Effector memory CD8-positive, alpha-beta T cell (primary cell): ENCODE data around the gene IL31RA.

Source experiments
- ATAC-seq: fragments of 150-1000 bp; cut with Tn5 transposase; replicated peaks from 2 replicates; pipeline ENCODE4 v1.10.0; 2021; ENCODE audit warnings: mild to moderate bottlenecking, moderate library complexity
- DNase-seq, 3 experiments: peaks; one replicate each; pipeline ENCODE4 v3.0.0; 2021
- H3K27ac Mint-ChIP-seq, 2 donors: one replicate each; pipeline ENCODE4 v1.8.0; 2022; ENCODE audit warnings: mild to moderate bottlenecking in 2 of 2, mixed read lengths in 2 of 2, moderate library complexity in 2 of 2
- H3K27me3 Mint-ChIP-seq, 2 donors: one replicate each; pipeline ENCODE4 v1.8.0; 2022; ENCODE audit warnings: mixed read lengths in 2 of 2
- H3K36me3 Mint-ChIP-seq: one replicate; pipeline ENCODE4 v1.8.0; 2022; ENCODE audit warnings: mild to moderate bottlenecking, moderate library complexity, mixed read lengths; ENCODE audit not compliant: insufficient read depth
- H3K4me1 Mint-ChIP-seq, 2 donors: one replicate each; pipeline ENCODE4 v1.8.0; 2022; ENCODE audit warnings: low read depth in 2 of 2, mixed read lengths in 2 of 2
- H3K4me3 Mint-ChIP-seq, 2 donors: one replicate each; pipeline ENCODE4 v1.8.0; 2022; ENCODE audit warnings: mild to moderate bottlenecking in 2 of 2, mixed read lengths in 2 of 2, moderate library complexity in 2 of 2
- H3K9me3 Mint-ChIP-seq, 2 donors: one replicate each; pipeline ENCODE4 v1.8.0; 2022; ENCODE audit warnings: mixed read lengths in 2 of 2

The IL31RA gene

DNA sequence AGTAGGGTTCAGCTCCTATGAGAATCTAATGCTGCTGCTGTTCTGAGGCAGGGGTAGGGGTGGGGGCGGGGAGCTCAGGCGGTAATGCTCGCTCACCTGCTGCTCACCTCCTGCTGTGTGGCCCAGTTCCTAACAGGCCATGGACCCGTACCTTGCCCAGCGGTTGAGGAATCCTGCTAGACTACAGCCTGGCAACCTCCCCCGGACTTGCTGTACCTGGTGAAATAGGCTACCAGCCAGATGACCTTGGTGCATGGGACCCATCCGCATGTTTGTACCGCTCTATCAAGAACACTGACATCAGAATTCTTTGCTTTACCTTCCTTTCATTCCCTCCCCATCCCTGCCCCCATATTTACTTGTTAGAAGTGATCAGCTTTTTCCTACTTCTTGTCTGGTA is 15.3 kb downstream of the IL31RA start:
- H3K27me3 Mint-ChIP-seq: peaks cover 0 to 9% of the 10 kb centered on the region in 2 donors
- no peaks in the 10 kb centered on the region for H3K36me3 Mint-ChIP-seq
- H3K4me1 Mint-ChIP-seq: no peaks in the 10 kb centered on the region
- H3K4me3 Mint-ChIP-seq: no peak overlapping the region
- H3K27ac Mint-ChIP-seq: no peak overlapping the region
- DNase-seq (no peak), ATAC-seq (no peak)
- H3K9me3 Mint-ChIP-seq: no peaks in the 10 kb centered on the region

DNA sequence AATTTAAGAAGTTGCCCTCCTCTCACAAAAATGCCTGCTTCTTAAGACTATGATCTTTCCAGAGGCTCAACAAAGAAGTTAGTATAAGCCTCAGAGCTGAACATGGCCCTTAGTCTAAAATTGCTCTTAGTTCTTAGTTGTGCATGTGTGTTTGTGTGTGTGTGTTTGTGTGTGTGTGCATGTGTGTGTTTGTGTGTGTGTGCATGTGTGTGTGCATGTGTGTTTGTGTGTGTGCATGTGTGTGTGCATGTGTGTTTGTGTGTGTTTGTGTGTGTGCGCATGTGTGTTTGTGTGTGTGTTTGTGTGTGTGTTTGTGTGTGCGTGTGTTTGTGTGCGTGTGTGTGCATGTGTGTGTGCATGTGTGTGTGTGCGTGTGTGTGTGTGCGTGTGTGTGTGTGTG is 15.8 kb downstream of the IL31RA start:
- no peak for ATAC-seq
- Mint-ChIP-seq H3K4me1 (no peaks in the 10 kb centered on the region), H3K9me3 (no peaks in the 10 kb centered on the region), H3K27me3 (peaks cover 0 to 10% of the 10 kb centered on the region in 2 donors), H3K36me3 (no peaks in the 10 kb centered on the region), H3K4me3 (no peak overlapping the region), H3K27ac (no peak overlapping the region)
- no peak for DNase-seq

DNA sequence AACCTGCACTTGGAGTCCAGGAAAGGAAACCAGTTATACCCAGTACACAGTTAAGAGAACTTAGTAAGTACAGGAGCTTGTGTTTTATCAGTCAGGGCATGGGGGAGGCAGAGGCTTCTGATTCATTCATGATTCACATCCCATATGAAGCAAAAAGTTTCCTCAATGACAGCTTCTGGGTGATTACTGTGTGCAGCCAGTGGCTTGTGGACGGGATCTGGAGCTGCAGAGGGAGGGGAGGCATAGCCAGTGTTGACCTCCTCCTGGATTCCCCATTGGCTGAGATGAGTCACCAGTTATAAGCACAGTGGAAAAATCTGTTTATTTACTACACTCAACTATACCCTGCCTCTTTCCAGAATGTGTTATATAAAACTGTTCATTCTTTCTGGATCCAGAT is 17.7 kb downstream of the IL31RA start:
- Mint-ChIP-seq H3K36me3 (no peaks in the 10 kb centered on the region), H3K4me3 (no peak overlapping the region), H3K4me1 (no peaks in the 10 kb centered on the region), H3K27me3 (peaks cover 0 to 10% of the 10 kb centered on the region in 2 donors), H3K27ac (no peak overlapping the region), H3K9me3 (no peaks in the 10 kb centered on the region)
- ATAC-seq (no peak), DNase-seq (no peak)

DNA sequence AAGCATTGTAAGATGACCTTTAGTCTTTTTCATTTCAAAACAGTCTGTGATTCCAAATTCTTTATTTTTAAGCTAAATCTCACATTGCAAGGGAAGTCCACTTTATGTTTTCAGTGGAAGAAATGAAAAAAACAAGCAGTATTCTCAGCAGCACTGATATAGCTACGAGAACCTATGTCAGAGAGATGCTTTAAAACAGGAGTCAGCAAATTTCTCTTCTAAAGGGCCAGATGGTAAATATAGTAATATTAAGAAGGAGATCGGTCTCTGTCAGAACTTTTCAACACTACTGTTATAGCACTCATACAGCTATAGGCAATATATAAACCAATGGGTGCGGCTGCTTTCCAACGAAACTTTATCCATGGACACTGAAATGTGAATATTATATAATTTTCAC is 18.7 kb downstream of the IL31RA start:
- Mint-ChIP-seq H3K4me1 (no peaks in the 10 kb centered on the region), H3K36me3 (no peaks in the 10 kb centered on the region), H3K4me3 (no peak overlapping the region), H3K27me3 (peaks cover 0 to 10% of the 10 kb centered on the region in 2 donors), H3K27ac (no peak overlapping the region), H3K9me3 (no peaks in the 10 kb centered on the region)
- ATAC-seq (no peak), DNase-seq (no peak)

DNA sequence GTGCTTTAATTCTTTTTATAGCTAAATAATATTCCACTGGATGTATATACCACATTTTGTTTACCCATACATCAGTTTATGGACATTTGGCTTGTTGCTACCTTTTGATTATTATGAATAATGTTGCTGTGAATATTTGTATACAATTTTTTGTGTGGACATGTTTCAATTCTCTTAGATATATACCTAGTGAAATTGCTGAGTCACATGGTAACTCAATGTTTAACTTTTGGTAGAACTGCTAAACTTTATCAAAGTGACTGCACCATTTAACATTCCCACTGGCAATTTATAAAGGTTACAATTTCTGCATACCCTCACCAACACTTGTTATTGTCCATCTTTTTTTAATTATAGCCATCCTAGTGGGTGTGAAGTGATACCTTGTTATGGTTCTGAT is 22.1 kb downstream of the IL31RA start:
- H3K4me1 Mint-ChIP-seq: no peaks in the 10 kb centered on the region
- peaks cover 0 to 15% of the 10 kb centered on the region in 2 donors for H3K27me3 Mint-ChIP-seq
- H3K4me3 Mint-ChIP-seq: no peak overlapping the region
- H3K36me3 Mint-ChIP-seq: no peaks in the 10 kb centered on the region
- no peak overlapping the region for H3K27ac Mint-ChIP-seq
- DNase-seq: no peak
- H3K9me3 Mint-ChIP-seq: no peaks in the 10 kb centered on the region
- ATAC-seq: no peak

DNA sequence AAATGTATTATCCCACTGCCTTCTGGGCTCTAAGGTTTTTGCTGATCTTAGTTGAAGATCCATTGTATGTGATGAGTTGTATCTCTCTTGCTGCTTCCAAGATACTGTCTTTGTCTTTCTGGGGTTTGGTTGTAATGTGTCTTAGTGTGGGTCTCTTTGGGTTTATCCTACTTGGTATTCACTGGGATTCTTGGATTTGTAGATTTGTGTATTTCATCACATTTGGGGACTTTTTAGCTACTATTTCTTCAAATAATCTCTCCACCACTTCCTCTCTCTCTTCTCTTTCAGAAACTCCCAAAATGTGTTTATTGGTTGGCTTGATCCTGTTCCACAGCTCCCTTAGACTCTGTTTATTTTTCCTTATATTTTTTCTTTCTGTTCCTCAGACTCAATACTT is 26.5 kb downstream of the IL31RA start:
- H3K27me3 Mint-ChIP-seq: peaks cover 0 to 10% of the 10 kb centered on the region in 2 donors

DNA sequence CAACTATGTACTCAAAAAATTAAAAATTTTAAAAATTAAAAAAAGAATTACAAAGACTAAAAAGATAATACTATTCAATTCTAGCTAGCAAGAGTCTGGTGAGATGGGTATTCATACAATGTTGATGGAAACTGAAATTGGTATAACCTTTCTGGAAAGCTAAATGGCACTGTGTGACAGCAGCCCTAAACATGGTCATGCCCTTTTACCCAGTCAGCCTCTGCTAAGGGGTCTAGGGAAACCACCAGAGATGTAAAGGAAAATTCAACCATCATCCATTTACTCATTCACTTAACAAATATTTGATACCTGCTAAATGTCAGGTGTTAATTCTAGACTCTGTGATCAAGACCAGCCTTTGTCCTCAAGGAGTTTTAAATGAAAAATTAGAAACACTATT is 29.3 kb downstream of the IL31RA start:
- Mint-ChIP-seq H3K36me3 (peaks cover 3% of the 10 kb centered on the region), H3K4me3 (no peak overlapping the region), H3K4me1 (no peaks in the 10 kb centered on the region), H3K27ac (no peak overlapping the region), H3K27me3 (peaks cover 6 to 13% of the 10 kb centered on the region in 2 donors), H3K9me3 (no peaks in the 10 kb centered on the region)
- ATAC-seq (no peak), DNase-seq (no peak)

More for the DNA sequence above, 26.5 kb downstream of the IL31RA start:
- Mint-ChIP-seq H3K9me3 (no peaks in the 10 kb centered on the region), H3K4me1 (no peaks in the 10 kb centered on the region), H3K36me3 (peaks cover 3% of the 10 kb centered on the region), H3K27ac (no peak overlapping the region), H3K4me3 (no peak overlapping the region)
- DNase-seq: no peak
- ATAC-seq: no peak

DNA sequence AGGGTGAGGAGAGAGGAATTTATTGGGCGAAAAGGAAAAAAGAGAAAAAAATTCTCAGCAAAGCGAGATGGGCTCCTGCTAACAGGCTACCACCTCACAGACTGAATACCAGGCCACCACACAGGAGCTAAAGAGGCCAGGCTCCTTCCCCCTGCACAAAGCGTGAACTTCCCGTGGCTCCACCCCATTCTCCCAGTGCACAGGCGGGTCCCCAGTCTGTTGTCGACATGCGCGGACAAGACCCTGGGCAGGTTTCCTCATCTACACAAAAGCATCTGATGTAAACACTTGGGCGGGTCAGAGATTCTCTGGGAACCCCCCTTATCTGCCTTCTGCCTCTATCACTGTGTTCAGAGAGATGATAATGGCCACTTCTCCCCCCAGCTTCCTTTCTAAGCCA is 34.2 kb downstream of the IL31RA start:
- Mint-ChIP-seq H3K9me3 (no peaks in the 10 kb centered on the region), H3K27me3 (peaks cover 9 to 13% of the 10 kb centered on the region in 2 donors), H3K27ac (no peak overlapping the region), H3K4me1 (no peaks in the 10 kb centered on the region), H3K36me3 (peaks cover 3% of the 10 kb centered on the region), H3K4me3 (no peak overlapping the region)
- DNase-seq (no peak), ATAC-seq (no peak)

DNA sequence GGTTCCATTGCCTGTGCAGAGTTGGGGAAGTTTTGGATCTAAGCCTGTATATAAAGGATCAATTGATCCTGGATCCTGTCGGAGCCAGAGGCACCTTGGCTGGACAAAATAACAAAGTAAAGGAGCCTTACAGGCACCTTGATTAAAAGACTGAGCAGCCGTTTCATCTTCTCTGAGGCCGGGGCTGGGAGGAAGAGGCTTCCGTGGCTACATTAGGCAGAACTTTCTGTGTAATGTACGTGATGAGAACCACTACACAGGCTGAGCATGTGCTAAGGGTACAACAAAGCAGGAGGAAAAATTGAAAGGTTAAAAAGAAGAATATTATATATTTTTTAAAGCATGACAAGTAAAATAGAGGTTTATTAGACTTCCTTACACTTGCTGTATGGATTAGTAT is 37.0 kb downstream of the IL31RA start:
- no peaks in the 10 kb centered on the region for H3K9me3 Mint-ChIP-seq
- no peaks in the 10 kb centered on the region for H3K4me1 Mint-ChIP-seq
- no peak for DNase-seq
- no peak overlapping the region for H3K4me3 Mint-ChIP-seq
- peaks cover 9 to 13% of the 10 kb centered on the region in 2 donors for H3K27me3 Mint-ChIP-seq
- H3K27ac Mint-ChIP-seq: no peak overlapping the region
- no peaks in the 10 kb centered on the region for H3K36me3 Mint-ChIP-seq
- no peak for ATAC-seq

DNA sequence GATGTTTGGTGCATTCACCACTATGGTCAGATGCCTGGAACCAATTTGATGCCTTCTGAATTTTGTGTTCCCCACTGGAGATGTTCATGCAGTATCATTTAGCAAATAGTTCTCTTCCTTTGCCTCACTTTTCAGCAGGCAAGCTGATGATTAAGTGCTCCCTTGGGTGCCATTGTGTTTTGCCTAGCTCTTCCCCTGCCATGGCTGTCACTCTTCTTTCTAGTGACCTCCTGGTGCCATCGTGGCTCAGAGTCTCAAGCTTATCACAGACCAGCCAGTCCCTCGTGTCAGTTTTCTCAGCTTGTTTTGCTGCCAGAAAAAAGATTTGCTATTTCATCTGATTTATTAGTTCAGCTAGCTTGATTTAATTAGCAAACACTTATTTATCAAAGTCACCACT is 41.3 kb downstream of the IL31RA start:
- Mint-ChIP-seq H3K4me3 (no peak overlapping the region), H3K4me1 (peaks cover 0 to 5% of the 10 kb centered on the region in 2 donors), H3K27ac (no peak overlapping the region), H3K27me3 (peaks cover 4 to 5% of the 10 kb centered on the region in 2 donors), H3K36me3 (no peaks in the 10 kb centered on the region), H3K9me3 (no peaks in the 10 kb centered on the region)
- ATAC-seq (no peak), DNase-seq (no peak)

DNA sequence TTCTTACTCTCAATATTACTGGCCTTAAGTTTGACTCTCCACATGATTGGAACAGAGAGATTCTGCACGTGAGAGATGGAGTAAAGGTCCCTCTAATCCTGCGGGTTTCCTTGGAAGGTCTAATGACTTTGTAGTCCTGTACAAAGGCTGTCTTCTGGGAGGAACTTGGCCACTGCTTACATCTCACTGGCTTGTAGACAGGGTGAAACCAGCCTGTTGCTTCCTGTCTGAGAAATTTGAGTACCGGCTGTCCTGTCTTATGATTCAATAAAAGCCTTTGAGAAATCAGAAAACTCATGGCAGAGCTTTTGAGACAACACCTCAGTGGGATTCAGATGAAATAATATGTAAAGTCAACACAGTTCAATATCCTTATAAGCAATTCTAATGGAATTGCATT is 43.0 kb downstream of the IL31RA start:
- DNase-seq (no peak), ATAC-seq (no peak)
- Mint-ChIP-seq H3K4me3 (no peak overlapping the region), H3K27me3 (peaks cover 10% of the 10 kb centered on the region in 2 donors), H3K27ac (no peak overlapping the region), H3K9me3 (no peaks in the 10 kb centered on the region), H3K4me1 (peaks cover 0 to 11% of the 10 kb centered on the region in 2 donors), H3K36me3 (no peaks in the 10 kb centered on the region)

DNA sequence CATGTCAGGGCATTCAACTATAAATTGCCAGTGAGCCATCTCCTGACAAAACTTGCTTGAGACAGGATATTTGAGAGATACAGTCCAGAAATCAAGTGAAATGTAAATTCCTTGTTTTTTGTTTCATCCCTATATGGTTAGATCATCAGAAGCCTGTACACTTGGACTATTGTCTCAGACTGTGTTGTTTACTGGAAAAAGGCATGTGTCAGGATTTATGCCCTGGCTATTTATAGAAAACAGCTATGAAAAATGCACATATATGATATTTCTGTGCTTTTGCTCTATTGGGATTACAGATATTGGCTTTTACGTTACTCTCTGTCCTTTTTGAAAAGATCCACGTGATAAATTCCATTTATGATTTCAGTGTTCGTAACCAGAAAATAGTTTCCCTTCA is 44.2 kb downstream of the IL31RA start:
- no peak for ATAC-seq
- no peak for DNase-seq
- H3K27ac Mint-ChIP-seq: no peak overlapping the region
- H3K4me3 Mint-ChIP-seq: no peak overlapping the region
- no peaks in the 10 kb centered on the region for H3K9me3 Mint-ChIP-seq
- peaks cover 0 to 13% of the 10 kb centered on the region in 2 donors for H3K4me1 Mint-ChIP-seq
- no peaks in the 10 kb centered on the region for H3K36me3 Mint-ChIP-seq
- peaks cover 10% of the 10 kb centered on the region in 2 donors for H3K27me3 Mint-ChIP-seq

DNA sequence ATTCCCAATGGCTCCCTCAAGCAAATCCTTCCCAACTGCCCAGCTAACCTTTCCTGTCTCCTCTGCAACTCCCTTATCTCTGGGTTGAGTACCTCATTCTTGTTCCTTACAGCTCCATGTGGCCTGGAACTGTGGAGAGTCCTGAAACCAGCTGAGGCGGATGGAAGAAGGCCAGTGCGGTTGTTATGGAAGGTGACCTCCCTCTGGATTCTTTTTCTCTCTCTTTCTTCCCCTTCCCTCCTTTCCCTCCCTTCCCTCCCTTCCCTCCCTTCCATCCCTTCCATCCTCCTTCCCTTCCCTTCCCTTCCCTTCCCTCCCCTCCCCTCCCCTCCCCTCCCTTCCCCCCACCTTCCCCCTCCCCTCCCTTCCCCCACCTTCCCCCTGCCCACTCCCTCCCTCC is 45.1 kb downstream of the IL31RA start:
- DNase-seq (no peak), ATAC-seq (no peak)
- Mint-ChIP-seq H3K4me3 (no peak overlapping the region), H3K27me3 (peaks cover 10 to 16% of the 10 kb centered on the region in 2 donors), H3K4me1 (peaks cover 0 to 13% of the 10 kb centered on the region in 2 donors), H3K36me3 (no peaks in the 10 kb centered on the region), H3K9me3 (no peaks in the 10 kb centered on the region), H3K27ac (no peak overlapping the region)

DNA sequence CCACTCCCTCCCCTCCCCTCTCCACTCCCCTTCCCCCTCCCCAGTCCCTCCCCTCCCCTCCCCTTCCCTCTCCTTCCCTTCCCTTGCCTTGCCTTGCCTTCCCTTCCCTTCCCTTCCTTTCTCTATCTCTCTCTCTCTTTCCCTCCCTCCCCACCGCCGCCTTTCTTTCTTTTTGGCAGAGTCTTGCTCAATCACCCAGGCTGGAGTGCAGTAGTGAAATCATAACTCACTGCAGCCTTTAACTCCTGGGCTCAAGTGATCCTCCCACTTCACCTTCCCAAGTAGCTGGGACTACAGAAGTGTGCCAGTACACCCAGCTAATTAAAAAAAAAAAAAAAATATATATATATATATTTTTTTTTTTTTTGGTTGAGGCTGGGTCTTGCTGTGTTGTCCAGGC is 45.5 kb downstream of the IL31RA start:
- DNase-seq: no peak
- peaks cover 10 to 16% of the 10 kb centered on the region in 2 donors for H3K27me3 Mint-ChIP-seq
- ATAC-seq: no peak
- no peaks in the 10 kb centered on the region for H3K36me3 Mint-ChIP-seq
- H3K4me1 Mint-ChIP-seq: peaks cover 0 to 13% of the 10 kb centered on the region in 2 donors
- H3K9me3 Mint-ChIP-seq: no peaks in the 10 kb centered on the region
- no peak overlapping the region for H3K27ac Mint-ChIP-seq
- no peak overlapping the region for H3K4me3 Mint-ChIP-seq
